GM13977 (cell line): ENCODE data around the gene IL1F10.

ENCODE experiments used
- DNase-seq: peaks from one replicate; pipeline ENCODE4 v3.0.0; 2012; ENCODE audit warnings: low spot score
- in situ Hi-C: fragments of 300-500 bp; cut with MboI; formaldehyde crosslinking; loops from one replicate; pipeline ENCODE4 v1.12.0; 2022; ENCODE audit warnings: low sequenced_read_pairs, low pct_unique_long_range_greater_than_20kb, mixed read lengths, inconsistent platforms; ENCODE audit not compliant: unreplicated experiment
- TF ChIP-seq, protein P1 (sequence below): IDR thresholded peaks from 2 replicates; pipeline ENCODE4 v1.5.1; 2012; ENCODE audit warnings: mild to moderate bottlenecking, control low read depth; ENCODE audit not compliant: insufficient read depth; ENCODE audit errors: extremely low read depth, missing control alignments

The IL1F10 gene

DNA sequence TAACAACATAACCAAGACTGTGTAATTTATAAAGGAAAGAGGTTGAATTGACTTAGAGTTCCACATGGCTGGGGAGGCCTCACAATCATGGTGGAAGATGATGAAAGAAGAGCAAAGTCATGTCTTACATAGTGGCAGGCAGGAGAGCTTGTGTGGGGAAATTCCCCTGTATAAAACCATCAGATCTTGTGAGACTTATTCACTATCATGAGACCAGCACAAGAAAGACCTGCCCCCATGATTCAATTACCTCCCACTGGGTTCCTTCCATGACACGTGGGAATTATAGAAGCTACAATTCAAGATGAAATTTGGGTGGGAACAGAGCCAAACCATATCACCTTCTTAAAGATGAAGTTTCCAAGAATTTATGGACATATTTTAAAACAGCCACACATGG lies 11.2 kb upstream of the IL1F10 start:
- no peak for DNase-seq
- in situ Hi-C loops = no loop called here
- TF ChIP-seq, protein P1, sequence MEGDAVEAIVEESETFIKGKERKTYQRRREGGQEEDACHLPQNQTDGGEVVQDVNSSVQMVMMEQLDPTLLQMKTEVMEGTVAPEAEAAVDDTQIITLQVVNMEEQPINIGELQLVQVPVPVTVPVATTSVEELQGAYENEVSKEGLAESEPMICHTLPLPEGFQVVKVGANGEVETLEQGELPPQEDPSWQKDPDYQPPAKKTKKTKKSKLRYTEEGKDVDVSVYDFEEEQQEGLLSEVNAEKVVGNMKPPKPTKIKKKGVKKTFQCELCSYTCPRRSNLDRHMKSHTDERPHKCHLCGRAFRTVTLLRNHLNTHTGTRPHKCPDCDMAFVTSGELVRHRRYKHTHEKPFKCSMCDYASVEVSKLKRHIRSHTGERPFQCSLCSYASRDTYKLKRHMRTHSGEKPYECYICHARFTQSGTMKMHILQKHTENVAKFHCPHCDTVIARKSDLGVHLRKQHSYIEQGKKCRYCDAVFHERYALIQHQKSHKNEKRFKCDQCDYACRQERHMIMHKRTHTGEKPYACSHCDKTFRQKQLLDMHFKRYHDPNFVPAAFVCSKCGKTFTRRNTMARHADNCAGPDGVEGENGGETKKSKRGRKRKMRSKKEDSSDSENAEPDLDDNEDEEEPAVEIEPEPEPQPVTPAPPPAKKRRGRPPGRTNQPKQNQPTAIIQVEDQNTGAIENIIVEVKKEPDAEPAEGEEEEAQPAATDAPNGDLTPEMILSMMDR = no peak

DNA sequence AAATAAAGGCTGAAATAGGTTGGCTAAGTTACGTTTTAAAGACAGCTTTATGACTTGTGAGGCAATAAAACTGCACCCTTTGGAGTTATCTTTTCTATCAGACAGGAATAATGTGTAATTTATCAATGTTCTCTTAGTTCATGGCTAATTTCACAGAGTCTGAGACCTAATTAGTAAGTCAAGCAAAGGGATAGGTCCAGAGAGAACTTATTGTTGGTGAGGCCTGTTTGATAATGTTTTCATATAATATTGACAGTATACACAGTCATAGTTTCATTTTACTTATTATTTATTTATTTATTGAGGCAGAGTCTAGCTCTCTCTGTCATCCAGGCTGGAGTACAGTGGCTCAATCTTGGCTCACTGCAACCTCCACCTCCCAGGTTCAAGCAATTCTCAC lies 10.7 kb upstream of the IL1F10 start:
- in situ Hi-C loops = no loop called here
- TF ChIP-seq, protein P1 = no peak
- no peak for DNase-seq

DNA sequence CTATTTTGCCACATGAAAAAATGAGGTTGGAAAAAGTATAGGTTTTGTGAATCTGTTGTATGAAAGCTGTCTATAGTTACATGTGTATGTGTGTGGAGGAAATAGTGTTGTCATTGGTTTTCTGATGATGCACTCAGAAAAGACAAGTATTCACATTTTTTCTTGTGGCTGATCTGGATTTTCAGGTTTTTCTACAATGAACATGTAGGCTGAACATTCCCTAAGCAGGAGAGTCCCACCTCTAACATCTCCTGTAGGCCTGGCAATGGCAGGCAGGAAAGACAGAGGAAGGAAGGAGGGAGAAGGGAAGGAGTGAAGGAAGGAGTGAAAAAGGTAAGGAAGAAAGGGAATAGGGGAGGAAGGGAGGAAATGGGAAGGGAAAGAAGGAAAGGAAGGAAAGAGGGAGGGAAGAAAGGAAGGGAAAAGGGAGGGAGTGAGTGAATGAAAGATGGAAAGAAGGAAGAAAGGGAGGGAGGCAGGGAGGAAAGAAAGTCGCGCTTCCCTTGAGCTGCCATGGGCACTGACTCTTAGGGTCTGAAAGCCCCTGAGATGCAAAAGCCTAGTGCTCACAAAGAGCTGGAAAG lies 9.3 kb upstream of the IL1F10 start:
- TF ChIP-seq, protein P1 = no peak

DNA sequence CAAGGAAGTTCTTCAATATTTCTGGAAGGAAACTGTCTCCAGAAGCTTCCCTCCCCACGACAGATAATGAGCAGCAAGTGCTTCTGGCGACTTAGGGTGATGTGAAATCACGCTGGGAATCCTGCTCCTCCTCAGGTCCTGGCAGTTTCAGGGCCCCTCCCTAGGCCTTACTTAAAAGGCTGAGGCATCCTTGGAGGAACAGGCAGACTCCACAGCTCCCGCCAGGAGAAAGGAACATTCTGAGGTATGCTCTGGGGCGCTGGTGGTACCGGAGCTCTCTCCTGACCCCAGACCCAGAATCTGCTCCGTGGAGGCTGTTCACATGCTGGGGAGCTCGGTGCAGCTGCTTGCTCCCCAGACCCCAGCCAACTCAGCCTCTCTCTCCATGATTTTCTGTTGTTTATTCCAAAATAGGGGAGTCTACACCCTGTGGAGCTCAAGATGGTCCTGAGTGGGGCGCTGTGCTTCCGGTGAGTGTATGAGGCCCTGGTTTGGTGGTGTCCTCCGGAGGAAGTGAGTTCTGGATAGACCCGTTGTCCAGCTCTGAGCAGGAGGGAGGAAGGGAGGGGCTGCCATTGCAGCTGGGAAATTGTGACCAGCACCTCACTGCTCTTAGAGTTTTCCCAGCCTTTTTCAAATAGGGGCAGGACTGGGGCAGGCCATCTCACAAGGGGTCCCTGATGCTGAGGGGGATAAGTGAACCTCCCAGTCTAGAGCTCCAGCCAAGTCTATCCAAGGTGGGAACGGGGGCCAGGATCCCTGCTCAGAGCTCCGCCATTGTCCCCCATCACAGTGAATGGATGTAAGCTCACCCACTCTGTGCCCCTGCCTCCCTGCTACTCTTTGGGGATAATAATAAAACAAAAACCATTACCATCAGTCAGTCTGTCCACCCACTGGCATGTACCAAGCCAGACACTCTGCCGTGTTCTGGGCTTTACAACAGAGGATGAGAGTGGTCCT lies 8.5 kb upstream of the IL1F10 start, which contains the start of gene IL36RN:
IL36RN (plus strand) TSS at position 201 of the 963 bp plus-strand sequence; CDS start at position 442, 241 bp downstream.
- TF ChIP-seq, protein P1 = no peak
- in situ Hi-C loops = no loop called here
- DNase-seq = no peak

More for the DNA sequence above, 9.3 kb upstream of the IL1F10 start:
- DNase-seq = no peak
- in situ Hi-C loops = no loop called here

DNA sequence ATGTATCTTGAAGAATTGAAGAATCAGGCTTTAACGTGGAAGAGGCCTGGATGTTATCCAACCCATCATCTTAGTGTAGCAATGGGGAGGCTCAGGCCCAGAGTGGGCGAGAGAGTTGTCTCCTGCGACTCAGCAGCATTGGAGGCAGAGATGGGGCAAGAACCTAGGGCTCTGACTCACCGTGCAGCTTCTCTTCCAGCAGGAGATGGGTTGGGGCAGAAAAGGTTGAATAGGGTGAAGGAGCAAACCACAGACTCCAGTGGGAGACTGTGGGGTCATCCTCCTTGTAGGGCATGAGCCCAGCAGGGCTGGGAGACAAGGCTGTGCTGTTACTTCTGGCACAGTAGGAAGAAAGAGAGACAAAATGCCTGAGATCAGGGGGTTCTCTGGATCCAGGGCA lies 7.4 kb upstream of the IL1F10 start:
- in situ Hi-C loops = no loop called here
- TF ChIP-seq, protein P1 = no peak
- no peak for DNase-seq

DNA sequence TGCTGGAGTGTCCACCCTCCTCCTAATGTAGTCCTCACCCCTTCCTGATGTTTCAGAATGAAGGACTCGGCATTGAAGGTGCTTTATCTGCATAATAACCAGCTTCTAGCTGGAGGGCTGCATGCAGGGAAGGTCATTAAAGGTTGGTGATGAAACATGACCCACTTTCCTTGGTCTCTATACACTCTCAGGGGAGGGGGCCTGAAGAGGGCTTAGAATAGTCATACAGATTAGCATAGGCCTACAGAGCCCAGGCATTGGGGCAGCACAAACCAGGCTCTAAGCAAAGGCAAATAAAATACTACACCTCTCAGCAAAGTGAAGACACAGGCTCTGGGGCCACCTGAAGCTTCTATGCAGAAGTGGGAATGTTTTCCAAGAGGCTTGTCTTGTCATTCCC lies 7.0 kb upstream of the IL1F10 start:
- TF ChIP-seq, protein P1 = no peak
- in situ Hi-C loops = no loop called here
- DNase-seq = no peak
